ENCODE data around the gene BST1.

GRCh38 chr4:15658136-15658770 lies 44.6 kb upstream of the BST1 start:
- TF ChIP-seq CTCF (conservative IDR thresholded peaks at IDR 0.05; ENCODE audit: low read depth, low read length) (no peak), EZH2 (IDR thresholded peaks at IDR 0.05; ENCODE audit: low read length, unreplicated experiment) (no peak), EZH2phosphoT487 (IDR thresholded peaks at IDR 0.05; ENCODE audit: borderline replicate concordance, low read length) (no peak)
